Ovary (tissue), 3 donors: ENCODE results near the gene CADM2.

Source experiments
- EP300 ChIP-seq: sonication (generic); formaldehyde crosslinking; IDR thresholded peaks from one replicate; pipeline ENCODE4 v1.6.1; 2017; ENCODE audit warnings: antibody characterized with exemption
- POLR2A ChIP-seq: fragments of 450-650 bp; IDR thresholded peaks from one replicate; pipeline ENCODE4 v1.6.1; 2017; ENCODE audit warnings: antibody characterized with exemption, mild to moderate bottlenecking, moderate library complexity
- TF ChIP-seq, protein P1 (sequence below), 3 donors: fragments of 450-650 bp in 2 of 3; fragments of 200-600 bp in 1 of 3; IDR thresholded peaks; one replicate each; pipeline versions ENCODE4 v1.5.1 to v1.8.0; 2016 to 2022; ENCODE audit warnings: antibody characterized with exemption in 3 of 3, mild to moderate bottlenecking in 1 of 3
- donor health status: DM: no; HTN: no; CAD: no.

- TF ChIP-seq, protein P1, sequence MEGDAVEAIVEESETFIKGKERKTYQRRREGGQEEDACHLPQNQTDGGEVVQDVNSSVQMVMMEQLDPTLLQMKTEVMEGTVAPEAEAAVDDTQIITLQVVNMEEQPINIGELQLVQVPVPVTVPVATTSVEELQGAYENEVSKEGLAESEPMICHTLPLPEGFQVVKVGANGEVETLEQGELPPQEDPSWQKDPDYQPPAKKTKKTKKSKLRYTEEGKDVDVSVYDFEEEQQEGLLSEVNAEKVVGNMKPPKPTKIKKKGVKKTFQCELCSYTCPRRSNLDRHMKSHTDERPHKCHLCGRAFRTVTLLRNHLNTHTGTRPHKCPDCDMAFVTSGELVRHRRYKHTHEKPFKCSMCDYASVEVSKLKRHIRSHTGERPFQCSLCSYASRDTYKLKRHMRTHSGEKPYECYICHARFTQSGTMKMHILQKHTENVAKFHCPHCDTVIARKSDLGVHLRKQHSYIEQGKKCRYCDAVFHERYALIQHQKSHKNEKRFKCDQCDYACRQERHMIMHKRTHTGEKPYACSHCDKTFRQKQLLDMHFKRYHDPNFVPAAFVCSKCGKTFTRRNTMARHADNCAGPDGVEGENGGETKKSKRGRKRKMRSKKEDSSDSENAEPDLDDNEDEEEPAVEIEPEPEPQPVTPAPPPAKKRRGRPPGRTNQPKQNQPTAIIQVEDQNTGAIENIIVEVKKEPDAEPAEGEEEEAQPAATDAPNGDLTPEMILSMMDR (IDR thresholded peaks at IDR 0.05) = no peak
- TF ChIP-seq POLR2A = no peak
- no peak for TF ChIP-seq EP300
Observed at GRCh38 chr3:85364296-85364909, 405.6 kb downstream of the CADM2 start.
